ENCODE data around the gene ABCB9. TPM values are rescaled to one million over a fixed set of nuclear protein-coding genes. Genes with fewer than 3 reads are reported as not detected.

Gene ABCB9
- total RNA-seq, 1 experiment from 2014 or later: 6.3 TPM

GRCh38 chr12:122984612-122985337, 18.5 kb upstream of the ABCB9 start:
- Mint-ChIP-seq H3K27ac (peak overlapping the region; percentile 93), H3K36me3 (peaks cover 4% of the 10 kb centered on the region; the same call in 1 of the 2 replicates), H3K27me3 (ENCODE audit: low read depth) (no peaks in the 10 kb centered on the region), H3K9me3 (no peaks in the 10 kb centered on the region), H3K4me1 (peaks cover 18% of the 10 kb centered on the region), H3K4me3 (no peak overlapping the region)
- POLR2A ChIA-PET: no interaction called here
- no peak for DNase-seq (ENCODE audit: low spot score)
- TF ChIP-seq GABPB1 (CRISPR knock-in tag; IDR thresholded peaks at IDR 0.05) (peak; percentile 56; the same call in 1 of the 2 replicates), AFF4 (CRISPR knock-in tag; IDR thresholded peaks at IDR 0.05; ENCODE audit: borderline replicate concordance) (no peak)
- no peak for ATAC-seq
- CTCF ChIA-PET: interaction anchor here (0.8 to 1.1 kb wide), 2 partner anchors 11 to 254 kb away, joined by 3 read pairs; no protein-coding TSS in a partner anchor

GRCh38 chr12:122983789-122984515, 17.7 kb upstream of the ABCB9 start:
- Mint-ChIP-seq H3K27ac (no peak overlapping the region), H3K27me3 (ENCODE audit: low read depth) (no peaks in the 10 kb centered on the region), H3K4me3 (no peak overlapping the region), H3K36me3 (peaks cover 4% of the 10 kb centered on the region; the same call in 1 of the 2 replicates), H3K4me1 (peaks cover 21% of the 10 kb centered on the region), H3K9me3 (no peaks in the 10 kb centered on the region)
- ATAC-seq (no peak), DNase-seq (ENCODE audit: low spot score) (no peak)
- ChIA-PET CTCF (interaction anchor here (0.8 kb wide), 1 partner anchor 10 kb away, joined by 3 read pairs; no protein-coding TSS in a partner anchor), POLR2A (no interaction called here)
- TF ChIP-seq ZNF219 (CRISPR knock-in tag; IDR thresholded peaks at IDR 0.05; ENCODE audit: borderline replicate concordance): no peak
- TF ChIP-seq ZNF423 (CRISPR knock-in tag; IDR thresholded peaks at IDR 0.05): peak; percentile 46; the same call in 1 of the 2 replicates
- TF ChIP-seq ZNF416 (CRISPR knock-in tag; IDR thresholded peaks at IDR 0.05): no peak
- TF ChIP-seq RORB (CRISPR knock-in tag; IDR thresholded peaks at IDR 0.05): no peak

GRCh38 chr12:122982963-122983788, 16.9 kb upstream of the ABCB9 start:
- ChIA-PET CTCF (interaction anchor here (1.4 to 2.1 kb wide), 2 partner anchors 123 to 255 kb away, joined by 4 to 5 read pairs; no protein-coding TSS in a partner anchor), POLR2A (no interaction called here)
- Mint-ChIP-seq H3K36me3 (peaks cover 4% of the 10 kb centered on the region; the same call in 1 of the 2 replicates), H3K27me3 (ENCODE audit: low read depth) (no peaks in the 10 kb centered on the region), H3K4me3 (peak overlapping the region; percentile 25), H3K27ac (peak overlapping the region; percentile 74; the same call in 1 of the 2 replicates), H3K4me1 (peaks cover 21% of the 10 kb centered on the region), H3K9me3 (no peaks in the 10 kb centered on the region)
- no peak for DNase-seq (ENCODE audit: low spot score)
- TF ChIP-seq CREB1 (CRISPR knock-in tag; IDR thresholded peaks at IDR 0.05): no peak
- TF ChIP-seq NFE2L1 (CRISPR knock-in tag; IDR thresholded peaks at IDR 0.05): no peak
- no peak for TF ChIP-seq ZNF416 (CRISPR knock-in tag; IDR thresholded peaks at IDR 0.05)
- no peak for TF ChIP-seq KAT7 (CRISPR knock-in tag; IDR thresholded peaks at IDR 0.05; ENCODE audit: borderline replicate concordance)
- TF ChIP-seq CTCF (IDR thresholded peaks at IDR 0.05): no peak
- TF ChIP-seq NFYB (CRISPR knock-in tag; conservative IDR thresholded peaks at IDR 0.05; ENCODE audit: low read depth): no peak
- no peak for TF ChIP-seq GRHL2 (CRISPR knock-in tag; IDR thresholded peaks at IDR 0.05; ENCODE audit: insufficient replicate concordance, severe bottlenecking)
- TF ChIP-seq HMGA2 (CRISPR knock-in tag; IDR thresholded peaks at IDR 0.05): no peak
- TF ChIP-seq MXD4 (CRISPR knock-in tag; IDR thresholded peaks at IDR 0.05; ENCODE audit: borderline replicate concordance): no peak
- TF ChIP-seq NFATC4 (CRISPR knock-in tag; IDR thresholded peaks at IDR 0.05): no peak
- TF ChIP-seq RELA (CRISPR knock-in tag; IDR thresholded peaks at IDR 0.05; ENCODE audit: borderline replicate concordance): no peak
- no peak for TF ChIP-seq JAZF1 (CRISPR knock-in tag; IDR thresholded peaks at IDR 0.05)
- no peak for TF ChIP-seq PRRX2 (CRISPR knock-in tag; IDR thresholded peaks at IDR 0.05)
- TF ChIP-seq ZNF425 (CRISPR knock-in tag; conservative IDR thresholded peaks at IDR 0.05): no peak
- TF ChIP-seq NR3C1 (CRISPR knock-in tag; conservative IDR thresholded peaks at IDR 0.05; ENCODE audit: low read depth): no peak
- no peak for TF ChIP-seq CREM (CRISPR knock-in tag; IDR thresholded peaks at IDR 0.05)
- ATAC-seq: no peak
